ENCODE results near the gene TMTC1. TPM values are rescaled to one million over a fixed set of nuclear protein-coding genes. Genes with fewer than 3 reads are reported as not detected.
A peak's percentile ranks its signal among the peaks of the same experiment; 100 is the strongest.

Gene TMTC1
- total RNA-seq, 1 experiment from 2014 or later, result 4.8 TPM

DNA sequence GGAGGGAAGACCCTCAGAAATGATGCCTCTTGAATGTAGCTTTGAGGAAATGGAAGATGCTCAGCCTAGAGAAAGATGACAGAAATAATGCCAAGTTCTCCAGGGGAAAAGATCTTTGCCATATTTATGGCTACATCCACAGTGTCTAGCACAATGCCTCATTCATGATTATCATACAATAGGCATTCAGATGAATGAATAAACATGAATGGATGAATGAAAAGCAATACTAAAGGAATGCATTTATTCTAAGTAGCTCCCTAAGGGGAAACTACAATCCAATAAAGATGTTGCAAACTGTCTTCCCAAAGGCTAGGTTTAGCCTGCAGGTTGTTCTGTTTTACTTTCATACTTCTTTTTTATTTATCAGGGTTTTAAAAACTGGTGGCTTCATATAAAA lies 12.0 kb downstream of the TMTC1 start:
- Histone ChIP-seq H3K4me1 (replicated peaks; ENCODE audit: insufficient read depth) (peaks cover 8% of the 10 kb centered on the region), H3K4me3 (no peak overlapping the region), H3K79me2 (ENCODE audit: low read depth) (no peaks in the 10 kb centered on the region), H2AFZ (no peak overlapping the region), H3K27ac (no peak overlapping the region), H3K36me3 (ENCODE audit: low read depth) (no peaks in the 10 kb centered on the region), H4K20me1 (ENCODE audit: insufficient read depth) (no peaks in the 10 kb centered on the region), H3K9me3 (ENCODE audit: insufficient read depth, low read depth) (peaks cover 8% of the 10 kb centered on the region; the same call in 1 of the 2 replicates), H3K4me2 (no peak overlapping the region), H3K9me2 (ENCODE audit: insufficient read depth) (no peaks in the 10 kb centered on the region), H3K27me3 (ENCODE audit: insufficient read depth, low read depth) (no peaks in the 10 kb centered on the region), H3F3A (ENCODE audit: insufficient read depth, low read depth) (no peaks in the 10 kb centered on the region)
- DNase-seq, result no peak
- TF ChIP-seq, protein P1, sequence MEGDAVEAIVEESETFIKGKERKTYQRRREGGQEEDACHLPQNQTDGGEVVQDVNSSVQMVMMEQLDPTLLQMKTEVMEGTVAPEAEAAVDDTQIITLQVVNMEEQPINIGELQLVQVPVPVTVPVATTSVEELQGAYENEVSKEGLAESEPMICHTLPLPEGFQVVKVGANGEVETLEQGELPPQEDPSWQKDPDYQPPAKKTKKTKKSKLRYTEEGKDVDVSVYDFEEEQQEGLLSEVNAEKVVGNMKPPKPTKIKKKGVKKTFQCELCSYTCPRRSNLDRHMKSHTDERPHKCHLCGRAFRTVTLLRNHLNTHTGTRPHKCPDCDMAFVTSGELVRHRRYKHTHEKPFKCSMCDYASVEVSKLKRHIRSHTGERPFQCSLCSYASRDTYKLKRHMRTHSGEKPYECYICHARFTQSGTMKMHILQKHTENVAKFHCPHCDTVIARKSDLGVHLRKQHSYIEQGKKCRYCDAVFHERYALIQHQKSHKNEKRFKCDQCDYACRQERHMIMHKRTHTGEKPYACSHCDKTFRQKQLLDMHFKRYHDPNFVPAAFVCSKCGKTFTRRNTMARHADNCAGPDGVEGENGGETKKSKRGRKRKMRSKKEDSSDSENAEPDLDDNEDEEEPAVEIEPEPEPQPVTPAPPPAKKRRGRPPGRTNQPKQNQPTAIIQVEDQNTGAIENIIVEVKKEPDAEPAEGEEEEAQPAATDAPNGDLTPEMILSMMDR (conservative IDR thresholded peaks at IDR 0.05), result no peak
- no peak for TF ChIP-seq EZH2 (IDR thresholded peaks at IDR 0.05; ENCODE audit: low read depth)
- POLR2A ChIA-PET (ENCODE audit: unreplicated experiment), result no interaction called here
- intact Hi-C loops (cut with micrococcal nuclease; ENCODE audit: unreplicated experiment), result no loop called here
- CTCF ChIA-PET, result no interaction called here
- BruUV-seq (replicated peaks), result no TSS peak

DNA sequence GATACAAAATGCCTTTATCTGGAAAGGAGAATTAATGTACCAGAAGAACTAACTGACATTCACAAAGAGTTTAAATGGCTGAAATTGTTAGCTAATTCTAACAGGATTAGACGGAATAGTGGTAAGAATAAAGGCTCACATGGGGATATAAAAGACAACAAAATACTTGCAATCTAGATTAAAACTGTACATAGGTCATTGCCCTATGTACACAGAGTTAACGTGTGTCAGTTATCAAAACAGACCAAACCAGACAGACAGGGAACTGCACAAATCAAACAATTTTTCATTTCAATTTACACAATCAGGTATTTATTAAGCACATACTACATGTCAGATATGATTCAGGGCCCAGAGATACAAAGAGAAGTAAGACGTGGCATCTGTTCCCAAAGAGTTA lies 12.6 kb downstream of the TMTC1 start:
- Histone ChIP-seq H4K20me1 (ENCODE audit: insufficient read depth) (no peaks in the 10 kb centered on the region), H3K9me2 (ENCODE audit: insufficient read depth) (no peaks in the 10 kb centered on the region), H3K4me2 (peak overlapping the region; percentile 23; the same call in 1 of the 2 replicates), H3K27ac (no peak overlapping the region), H3K36me3 (ENCODE audit: low read depth) (no peaks in the 10 kb centered on the region), H2AFZ (no peak overlapping the region), H3K4me1 (replicated peaks; ENCODE audit: insufficient read depth) (peaks cover 8% of the 10 kb centered on the region), H3F3A (ENCODE audit: insufficient read depth, low read depth) (no peaks in the 10 kb centered on the region), H3K9me3 (ENCODE audit: insufficient read depth, low read depth) (peaks cover 8% of the 10 kb centered on the region; the same call in 1 of the 2 replicates), H3K4me3 (no peak overlapping the region), H3K27me3 (ENCODE audit: insufficient read depth, low read depth) (no peaks in the 10 kb centered on the region), H3K79me2 (ENCODE audit: low read depth) (no peaks in the 10 kb centered on the region)
- POLR2A ChIA-PET (ENCODE audit: unreplicated experiment), result no interaction called here
- CTCF ChIA-PET, result no interaction called here
- no TSS peak for BruUV-seq (replicated peaks)
- TF ChIP-seq EZH2 (IDR thresholded peaks at IDR 0.05; ENCODE audit: low read depth), result no peak
- TF ChIP-seq, protein P1 (conservative IDR thresholded peaks at IDR 0.05), result no peak
- DNase-seq, result no peak
- intact Hi-C loops (cut with micrococcal nuclease; ENCODE audit: unreplicated experiment), result no loop called here

DNA sequence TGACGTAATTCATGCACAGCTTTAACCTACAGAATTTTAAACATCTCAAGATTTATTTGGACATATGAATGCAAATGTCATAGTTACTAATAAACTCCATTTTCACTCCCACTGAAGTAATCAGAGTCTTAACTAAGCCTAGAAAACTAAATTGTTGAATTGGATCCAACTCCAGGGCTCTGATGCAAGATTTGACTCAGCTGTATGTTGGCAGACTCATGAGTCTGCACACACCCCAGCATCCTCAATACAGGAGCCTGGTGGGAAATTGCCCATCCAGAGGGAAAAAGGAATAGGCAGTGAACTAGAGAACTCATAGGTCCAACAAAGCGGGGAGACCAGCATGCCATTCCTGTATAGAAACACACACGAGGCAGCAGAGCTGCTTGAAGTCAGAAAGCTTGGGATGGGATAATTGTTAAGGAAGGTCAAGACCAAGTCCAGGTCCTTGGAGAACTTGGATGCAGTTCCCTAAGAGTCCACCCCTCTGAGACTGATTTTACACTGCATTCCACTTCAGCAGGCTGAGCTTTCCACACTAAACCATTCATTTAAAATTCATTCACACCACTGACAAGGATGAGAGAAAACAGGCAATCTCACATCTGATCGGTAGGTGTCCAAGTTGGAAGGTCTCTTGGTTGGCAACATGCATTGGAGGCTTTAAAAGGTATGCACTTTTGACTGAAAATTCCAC lies 14.4 kb downstream of the TMTC1 start:
- no peak overlapping the region for H2AFZ ChIP-seq
- no TSS peak for BruUV-seq (replicated peaks)
- no peaks in the 10 kb centered on the region for H3F3A ChIP-seq (ENCODE audit: insufficient read depth, low read depth)
- DNase-seq, result no peak
- H3K27me3 ChIP-seq (ENCODE audit: insufficient read depth, low read depth), result no peaks in the 10 kb centered on the region
- CTCF ChIA-PET, result no interaction called here
- H3K9me3 ChIP-seq (ENCODE audit: insufficient read depth, low read depth), result no peaks in the 10 kb centered on the region
- TF ChIP-seq EZH2 (IDR thresholded peaks at IDR 0.05; ENCODE audit: low read depth), result no peak
- TF ChIP-seq, protein P1 (conservative IDR thresholded peaks at IDR 0.05), result no peak
- H3K27ac ChIP-seq, result no peak overlapping the region
- no peaks in the 10 kb centered on the region for H4K20me1 ChIP-seq (ENCODE audit: insufficient read depth)
- intact Hi-C loops (cut with micrococcal nuclease; ENCODE audit: unreplicated experiment), result no loop called here
- H3K4me2 ChIP-seq, result no peak overlapping the region
- H3K4me3 ChIP-seq, result no peak overlapping the region
- POLR2A ChIA-PET (ENCODE audit: unreplicated experiment), result no interaction called here
- H3K36me3 ChIP-seq (ENCODE audit: low read depth), result no peaks in the 10 kb centered on the region
- H3K9me2 ChIP-seq (ENCODE audit: insufficient read depth), result no peaks in the 10 kb centered on the region
- peaks cover 8% of the 10 kb centered on the region for H3K4me1 ChIP-seq (replicated peaks; ENCODE audit: insufficient read depth)
- no peaks in the 10 kb centered on the region for H3K79me2 ChIP-seq (ENCODE audit: low read depth)
